ENCODE data around the gene PDSS1. TPM values are rescaled to one million over a fixed set of nuclear protein-coding genes. Genes with fewer than 3 reads are reported as not detected.
"Not testable (repeated sequence)": the region's sequence is repeated elsewhere in the genome, so short reads cannot be mapped to it uniquely, and the experiment has no call there.

PDSS1 gene
- 20.2 TPM for polyA plus RNA-seq (2013, experiment 1 of 2)
- 13.3 TPM for polyA plus RNA-seq (2013, experiment 2 of 2)

GRCh38 chr10:26697163-26697921 lies at the start of gene PDSS1:
PDSS1 (plus strand) TSS chr10:26697701; CDS start chr10:26697712, 11 bp downstream.
- Histone ChIP-seq H3K27me3 (ENCODE audit: insufficient read depth, low read length) (no peaks in the 10 kb centered on the region; the same call in 1 of the 2 replicates), H3K27ac (ENCODE audit: low read depth, low read length) (peak within 1 kb of the TSS; percentile 73; the same call in 1 of the 2 replicates), H3K9me3 (ENCODE audit: insufficient read depth, low read depth, low read length) (no peaks in the 10 kb centered on the region), H3K4me1 (ENCODE audit: insufficient read depth, low read length) (no peaks in the 10 kb centered on the region), H3K9ac (ENCODE audit: low read depth, low read length) (peak within 1 kb of the TSS; percentile 83), H3K36me3 (ENCODE audit: insufficient read depth, low read length) (peaks cover 8% of the 10 kb centered on the region), H3K4me3 (ENCODE audit: low read length) (peak within 1 kb of the TSS; percentile 93)
- under 1% methylated on average over 82 of the region's 82 CpGs for WGBS

- not testable (repeated sequence) for H3K4me3 ChIP-seq (ENCODE audit: low read length); H3K4me1 ChIP-seq (ENCODE audit: insufficient read depth, low read length); H3K27ac ChIP-seq (ENCODE audit: low read depth, low read length); H3K36me3 ChIP-seq (ENCODE audit: insufficient read depth, low read length); H3K9me3 ChIP-seq (ENCODE audit: insufficient read depth, low read depth, low read length); H3K9ac ChIP-seq (ENCODE audit: low read depth, low read length); H3K27me3 ChIP-seq (ENCODE audit: insufficient read depth, low read length)
- 96% methylated on average over 3 of the region's 3 CpGs for WGBS
These were observed 49.3 kb upstream of the PDSS1 start for GRCh38 chr10:26648245-26648636.

GRCh38 chr10:26650406-26650805 lies 47.1 kb upstream of the PDSS1 start:
- Histone ChIP-seq H3K27ac (ENCODE audit: low read depth, low read length) (no peak overlapping the region), H3K9ac (ENCODE audit: low read depth, low read length) (no peak overlapping the region), H3K4me1 (ENCODE audit: insufficient read depth, low read length) (no peaks in the 10 kb centered on the region), H3K27me3 (ENCODE audit: insufficient read depth, low read length) (no peaks in the 10 kb centered on the region), H3K4me3 (ENCODE audit: low read length) (no peak overlapping the region), H3K9me3 (ENCODE audit: insufficient read depth, low read depth, low read length) (no peaks in the 10 kb centered on the region), H3K36me3 (ENCODE audit: insufficient read depth, low read length) (no peaks in the 10 kb centered on the region)
- WGBS = 89% methylated on average over 4 of the region's 4 CpGs

GRCh38 chr10:26651476-26651875 lies 46.0 kb upstream of the PDSS1 start:
- 100% methylated on average over 1 of the region's 2 CpGs for WGBS
- not testable (repeated sequence) for H3K9ac ChIP-seq (ENCODE audit: low read depth, low read length)

GRCh38 chr10:26653004-26653403 lies 44.5 kb upstream of the PDSS1 start:
- Histone ChIP-seq H3K36me3 (ENCODE audit: insufficient read depth, low read length) (no peaks in the 10 kb centered on the region), H3K9me3 (ENCODE audit: insufficient read depth, low read depth, low read length) (no peaks in the 10 kb centered on the region), H3K27me3 (ENCODE audit: insufficient read depth, low read length) (no peaks in the 10 kb centered on the region), H3K9ac (ENCODE audit: low read depth, low read length) (no peak overlapping the region), H3K27ac (ENCODE audit: low read depth, low read length) (no peak overlapping the region), H3K4me1 (ENCODE audit: insufficient read depth, low read length) (no peaks in the 10 kb centered on the region), H3K4me3 (ENCODE audit: low read length) (no peak overlapping the region)
- WGBS = 93% methylated on average over 18 of the region's 18 CpGs

More at GRCh38 chr10:26651476-26651875, 46.0 kb upstream of the PDSS1 start:
- H3K9me3 ChIP-seq (ENCODE audit: insufficient read depth, low read depth, low read length); H3K4me1 ChIP-seq (ENCODE audit: insufficient read depth, low read length); H3K27ac ChIP-seq (ENCODE audit: low read depth, low read length); H3K36me3 ChIP-seq (ENCODE audit: insufficient read depth, low read length); H3K4me3 ChIP-seq (ENCODE audit: low read length); H3K27me3 ChIP-seq (ENCODE audit: insufficient read depth, low read length): not testable (repeated sequence)

- H3K36me3 ChIP-seq (ENCODE audit: insufficient read depth, low read length) = no peaks in the 10 kb centered on the region
- no peak overlapping the region for H3K27ac ChIP-seq (ENCODE audit: low read depth, low read length)
- H3K4me1 ChIP-seq (ENCODE audit: insufficient read depth, low read length) = no peaks in the 10 kb centered on the region
- no peak overlapping the region for H3K4me3 ChIP-seq (ENCODE audit: low read length)
- H3K9me3 ChIP-seq (ENCODE audit: insufficient read depth, low read depth, low read length) = no peaks in the 10 kb centered on the region
- H3K9ac ChIP-seq (ENCODE audit: low read depth, low read length) = no peak overlapping the region
- no peaks in the 10 kb centered on the region for H3K27me3 ChIP-seq (ENCODE audit: insufficient read depth, low read length)
- 95% methylated on average over 1 of the region's 1 CpG for WGBS
These were observed 41.8 kb upstream of the PDSS1 start for GRCh38 chr10:26655746-26656145.

GRCh38 chr10:26662864-26663263 lies 34.6 kb upstream of the PDSS1 start:
- no peaks in the 10 kb centered on the region for H3K36me3 ChIP-seq (ENCODE audit: insufficient read depth, low read length)
- no peaks in the 10 kb centered on the region for H3K4me1 ChIP-seq (ENCODE audit: insufficient read depth, low read length)
- H3K4me3 ChIP-seq (ENCODE audit: low read length) = no peak overlapping the region
- H3K27me3 ChIP-seq (ENCODE audit: insufficient read depth, low read length) = no peaks in the 10 kb centered on the region
- WGBS = 100% methylated on average over 2 of the region's 2 CpGs
- no peak overlapping the region for H3K9ac ChIP-seq (ENCODE audit: low read depth, low read length)
- H3K27ac ChIP-seq (ENCODE audit: low read depth, low read length) = no peak overlapping the region
- no peaks in the 10 kb centered on the region for H3K9me3 ChIP-seq (ENCODE audit: insufficient read depth, low read depth, low read length)

GRCh38 chr10:26665080-26666048 lies 32.1 kb upstream of the PDSS1 start:
- Histone ChIP-seq H3K27ac (ENCODE audit: low read depth, low read length) (no peak overlapping the region), H3K36me3 (ENCODE audit: insufficient read depth, low read length) (no peaks in the 10 kb centered on the region), H3K27me3 (ENCODE audit: insufficient read depth, low read length) (no peaks in the 10 kb centered on the region), H3K9ac (ENCODE audit: low read depth, low read length) (no peak overlapping the region), H3K4me3 (ENCODE audit: low read length) (no peak overlapping the region), H3K9me3 (ENCODE audit: insufficient read depth, low read depth, low read length) (no peaks in the 10 kb centered on the region), H3K4me1 (ENCODE audit: insufficient read depth, low read length) (no peaks in the 10 kb centered on the region)
- WGBS = 87% methylated on average over 6 of the region's 7 CpGs

GRCh38 chr10:26675873-26676257 lies 21.6 kb upstream of the PDSS1 start:
- Histone ChIP-seq H3K27me3 (ENCODE audit: insufficient read depth, low read length) (no peaks in the 10 kb centered on the region), H3K27ac (ENCODE audit: low read depth, low read length) (no peak overlapping the region), H3K4me1 (ENCODE audit: insufficient read depth, low read length) (no peaks in the 10 kb centered on the region), H3K36me3 (ENCODE audit: insufficient read depth, low read length) (no peaks in the 10 kb centered on the region), H3K4me3 (ENCODE audit: low read length) (no peak overlapping the region), H3K9me3 (ENCODE audit: insufficient read depth, low read depth, low read length) (no peaks in the 10 kb centered on the region), H3K9ac (ENCODE audit: low read depth, low read length) (no peak overlapping the region)
- WGBS = no CpG with 5 or more reads among the region's 1 CpG

GRCh38 chr10:26679588-26679987 lies 17.9 kb upstream of the PDSS1 start:
- H3K27ac ChIP-seq (ENCODE audit: low read depth, low read length) = no peak overlapping the region
- H3K27me3 ChIP-seq (ENCODE audit: insufficient read depth, low read length) = no peaks in the 10 kb centered on the region
- H3K4me3 ChIP-seq (ENCODE audit: low read length) = no peak overlapping the region
- no peaks in the 10 kb centered on the region for H3K4me1 ChIP-seq (ENCODE audit: insufficient read depth, low read length)
- H3K36me3 ChIP-seq (ENCODE audit: insufficient read depth, low read length) = no peaks in the 10 kb centered on the region
- H3K9ac ChIP-seq (ENCODE audit: low read depth, low read length) = no peak overlapping the region
- no peaks in the 10 kb centered on the region for H3K9me3 ChIP-seq (ENCODE audit: insufficient read depth, low read depth, low read length)

GRCh38 chr10:26681076-26681475 lies 16.4 kb upstream of the PDSS1 start:
- Histone ChIP-seq H3K27me3 (ENCODE audit: insufficient read depth, low read length) (no peaks in the 10 kb centered on the region), H3K9me3 (ENCODE audit: insufficient read depth, low read depth, low read length) (no peaks in the 10 kb centered on the region), H3K36me3 (ENCODE audit: insufficient read depth, low read length) (no peaks in the 10 kb centered on the region), H3K4me1 (ENCODE audit: insufficient read depth, low read length) (no peaks in the 10 kb centered on the region), H3K27ac (ENCODE audit: low read depth, low read length) (no peak overlapping the region), H3K4me3 (ENCODE audit: low read length) (no peak overlapping the region), H3K9ac (ENCODE audit: low read depth, low read length) (no peak overlapping the region)
- no CpG with 5 or more reads among the region's 1 CpG for WGBS
